GM11168 (cell line): ENCODE measurements around the gene MTFMT.

Source experiments
- in situ Hi-C: fragments of 300-500 bp; cut with MboI; formaldehyde crosslinking; loops from one replicate; pipeline ENCODE4 v1.12.0; 2022; ENCODE audit warnings: low sequenced_read_pairs; ENCODE audit not compliant: unreplicated experiment

MTFMT gene

GRCh38 chr15:64989416-64990167, 39.8 kb downstream of the MTFMT start, which contains the start of gene SPG21:
SPG21 (minus strand) TSS chr15:64989914; CDS start chr15:64983569, 6,345 bp downstream.
- in situ Hi-C loops: no loop called here

GRCh38 chr15:64987136-64987535, 42.3 kb downstream of the MTFMT start:
- in situ Hi-C loops: no loop called here

- in situ Hi-C loops: no loop called here
Measured at GRCh38 chr15:64985366-64986033, 43.9 kb downstream of the MTFMT start.

- in situ Hi-C loops: no loop called here
Measured at GRCh38 chr15:64982472-64982871, 47.0 kb downstream of the MTFMT start.

GRCh38 chr15:64981812-64982431, 47.5 kb downstream of the MTFMT start:
- in situ Hi-C loops: no loop called here

- in situ Hi-C loops: no loop called here
Measured at GRCh38 chr15:64979252-64979710, 50.2 kb downstream of the MTFMT start.

GRCh38 chr15:64975390-64975789, 54.0 kb downstream of the MTFMT start:
- in situ Hi-C loops: no loop called here

- in situ Hi-C loops: no loop called here
Measured at GRCh38 chr15:64970698-64971097, 58.7 kb downstream of the MTFMT start.

GRCh38 chr15:64969401-64969800, 60.0 kb downstream of the MTFMT start:
- in situ Hi-C loops: no loop called here

- in situ Hi-C loops: no loop called here
Measured at GRCh38 chr15:64961013-64961412, 68.4 kb downstream of the MTFMT start.

GRCh38 chr15:64960153-64960552, 69.3 kb downstream of the MTFMT start:
- in situ Hi-C loops: no loop called here

- in situ Hi-C loops: no loop called here
Measured at GRCh38 chr15:64959128-64959527, 70.3 kb downstream of the MTFMT start.

GRCh38 chr15:64954395-64954794, 75.0 kb downstream of the MTFMT start:
- in situ Hi-C loops: no loop called here

GRCh38 chr15:64951777-64952418, 77.5 kb downstream of the MTFMT start:
- in situ Hi-C loops: no loop called here
